SK-N-SH (cell line): Measurements from ENCODE around the gene CCDC188. TPM values are rescaled to one million over a fixed set of nuclear protein-coding genes. Genes with fewer than 3 reads are reported as not detected.

Experiments used
- CTCF ChIA-PET: fragments of 300-600, 350-600 bp; formaldehyde crosslinking; extraction: SDS; loops from one replicate; lab custom pipeline; 2021; lab: Yijun Ruan, JAX
- POLR2A ChIA-PET: fragments of 350-600 bp; sonication (Branson Sonifier 250); formaldehyde crosslinking; extraction: SDS; loops from one replicate; lab custom pipeline; 2020; ENCODE audit warnings: antibody characterized with exemption, inconsistent platforms; lab: Yijun Ruan, JAX
- DNase-seq: peaks from one replicate; pipeline ENCODE4 v3.0.0; 2012
- H2AFZ ChIP-seq: fragments of 200-600 bp; sonication (generic); 2 replicates; pipeline ENCODE4 v1.8.1; 2016; ENCODE audit warnings: antibody characterized with exemption, mild to moderate bottlenecking, low read depth
- H3F3A ChIP-seq: fragments of 200-600 bp; sonication (generic); replicated peaks from 2 replicates; pipeline ENCODE3; 2016; ENCODE audit warnings: antibody characterized with exemption, mild to moderate bottlenecking; ENCODE audit not compliant: insufficient read depth
- H3K27ac ChIP-seq, 2 experiments: fragments of 200-500 bp in 1 of 2; fragments of 200-600 bp in 1 of 2; sonication (Bioruptor generic) in 1 of 2; sonication (generic), shearing (Covaris generic) in 1 of 2; 2 replicates each; pipeline versions ENCODE4 v1.5.1 to v1.6.1; 2014 to 2016; ENCODE audit warnings: low read depth in 2 of 2, inconsistent platforms in 1 of 2, low read length in 1 of 2, mild to moderate bottlenecking in 1 of 2, mixed read lengths in 1 of 2
- H3K27me3 ChIP-seq: fragments of 200-600 bp; sonication (generic), shearing (Covaris generic); 2 replicates; pipeline ENCODE4 v1.6.1; 2016; ENCODE audit warnings: mixed run types; ENCODE audit not compliant: insufficient read depth
- H3K36me3 ChIP-seq, 2 experiments: fragments of 200-500 bp in 1 of 2; fragments of 200-600 bp in 1 of 2; sonication (Bioruptor generic) in 1 of 2; sonication (generic) in 1 of 2; replicated peaks in 1 of 2; 2 replicates each; pipeline versions ENCODE3 to v1.5.1; 2014 to 2016; ENCODE audit warnings: low read length in 1 of 2, mild to moderate bottlenecking in 1 of 2; ENCODE audit not compliant: insufficient read depth in 2 of 2, control insufficient read depth in 1 of 2
- H3K4me1 ChIP-seq, 2 experiments: fragments of 200-500 bp in 1 of 2; fragments of 200-600 bp in 1 of 2; sonication (Bioruptor generic) in 1 of 2; sonication (generic), shearing (Covaris generic) in 1 of 2; 2 replicates each; pipeline versions ENCODE4 v1.5.1 to v1.6.1; 2014 to 2016; ENCODE audit warnings: low read depth in 1 of 2, low read length in 1 of 2, mixed run types in 1 of 2; ENCODE audit not compliant: insufficient read depth in 2 of 2, control insufficient read depth in 1 of 2
- H3K4me2 ChIP-seq: fragments of 200-600 bp; sonication (generic), shearing (Covaris generic); 2 replicates; pipeline ENCODE4 v1.6.1; 2017; ENCODE audit warnings: mixed run types
- H3K4me3 ChIP-seq, 2 experiments: fragments of 200-500 bp in 1 of 2; fragments of 200-600 bp in 1 of 2; sonication (Bioruptor generic) in 1 of 2; sonication (generic), shearing (Covaris generic) in 1 of 2; 2 replicates each; pipeline versions ENCODE4 v1.5.1 to v1.8.1; 2014 to 2016; ENCODE audit warnings: low read depth in 2 of 2, inconsistent platforms in 1 of 2, low read length in 1 of 2, mild to moderate bottlenecking in 1 of 2, mixed read lengths in 1 of 2, moderate library complexity in 1 of 2
- H3K79me2 ChIP-seq: fragments of 200-600 bp; sonication (generic); 2 replicates; pipeline ENCODE4 v1.8.1; 2017; ENCODE audit warnings: mild to moderate bottlenecking; ENCODE audit not compliant: insufficient read depth
- H3K9ac ChIP-seq: fragments of 200-600 bp; sonication (generic); 2 replicates; pipeline ENCODE4 v1.6.1; 2017; ENCODE audit warnings: mixed run types
- H3K9me2 ChIP-seq: fragments of 200-600 bp; sonication (generic); 2 replicates; pipeline ENCODE4 v1.6.1; 2017; ENCODE audit warnings: mixed run types
- H3K9me3 ChIP-seq: fragments of 200-600 bp; sonication (generic); 2 replicates; pipeline ENCODE4 v1.6.1; 2017; ENCODE audit warnings: mixed run types, mild to moderate bottlenecking, moderate library complexity
- H4K20me1 ChIP-seq: fragments of 200-600 bp; sonication (generic); 2 replicates; pipeline ENCODE4 v1.6.1; 2017; ENCODE audit warnings: mild to moderate bottlenecking, mixed run types; ENCODE audit not compliant: insufficient read depth
- CHD2 ChIP-seq: fragments of 150-350 bp; IDR thresholded peaks from 2 replicates; pipeline ENCODE4 v1.6.1; 2018; ENCODE audit warnings: low read length; ENCODE audit not compliant: partially characterized antibody
- EP300 ChIP-seq, 2 experiments: IDR thresholded peaks; 2 replicates each; pipeline versions ENCODE4 v1.4.0 to v1.6.1; 2012; ENCODE audit warnings: borderline replicate concordance in 1 of 2, low read depth in 1 of 2, low read length in 1 of 2
- EZH2phosphoT487 ChIP-seq: fragments of 200-600 bp; sonication (generic); IDR thresholded peaks from 2 replicates; pipeline ENCODE4 v1.6.1; 2017; ENCODE audit warnings: low read depth, mixed run types, mild to moderate bottlenecking, antibody characterized with exemption, moderate library complexity, borderline replicate concordance
- FOSL2 ChIP-seq: IDR thresholded peaks from 2 replicates; pipeline ENCODE4 v1.4.0; 2012; ENCODE audit warnings: low read depth, mild to moderate bottlenecking, moderate library complexity, borderline replicate concordance
- FOXJ3 ChIP-seq: sonication (generic); formaldehyde crosslinking; IDR thresholded peaks from 2 replicates; pipeline ENCODE4 v1.5.1; 2020; ENCODE audit warnings: mild to moderate bottlenecking, missing genetic modification reagents
- GABPA ChIP-seq: IDR thresholded peaks from 2 replicates; pipeline ENCODE4 v1.4.0; 2012; ENCODE audit warnings: low read depth, mild to moderate bottlenecking
- GATA2 ChIP-seq: sonication (generic); formaldehyde crosslinking; IDR thresholded peaks from 2 replicates; pipeline ENCODE4 v1.5.0; 2020; ENCODE audit warnings: mild to moderate bottlenecking, missing genetic modification reagents
- JUND ChIP-seq: IDR thresholded peaks from 2 replicates; pipeline ENCODE4 v1.4.0; 2012
- MAX ChIP-seq: IDR thresholded peaks from 2 replicates; pipeline ENCODE4 v1.4.0; 2012; ENCODE audit warnings: low read depth
- MXI1 ChIP-seq: IDR thresholded peaks from 2 replicates; pipeline ENCODE4 v1.6.1; 2012; ENCODE audit warnings: mild to moderate bottlenecking, low read depth, low read length, improper control_type of control experiment
- NRF1 ChIP-seq: IDR thresholded peaks from 2 replicates; pipeline ENCODE4 v1.6.1; 2012; ENCODE audit warnings: low read depth, mild to moderate bottlenecking, low read length
- RAD21 ChIP-seq: IDR thresholded peaks from 2 replicates; pipeline ENCODE4 v1.6.1; 2012; ENCODE audit warnings: mild to moderate bottlenecking, low read length
- SMC3 ChIP-seq: IDR thresholded peaks from 2 replicates; pipeline ENCODE4 v1.6.1; 2012; ENCODE audit warnings: low read depth, low read length, improper control_type of control experiment
- YY1 ChIP-seq: IDR thresholded peaks from 2 replicates; pipeline ENCODE4 v1.4.0; 2012; ENCODE audit warnings: low read depth, mild to moderate bottlenecking
- WGBS: methylation state at CpG from one replicate; pipeline ENCODE4 v1.1.6; 2017; ENCODE audit warnings: low lambda C conversion rate; 5-methylcytosine and 5-hydroxymethylcytosine counted together
- polyA plus RNA-seq, 3 experiments: library from polyadenylated mRNA; depleted of rRNA; stranded (reverse); fragments of >200 nt; gene quantifications; 2 replicates each; pipeline ENCODE4 v1.2.3, GENCODE V29; 2012
- TF ChIP-seq, protein P1 (sequence below): fragments of 150-350 bp; IDR thresholded peaks from 2 replicates; pipeline ENCODE4 v1.6.1; 2016; ENCODE audit warnings: mild to moderate bottlenecking, low read depth, low read length
- TF ChIP-seq, protein P2 (sequence below): fragments of 150-350 bp; IDR thresholded peaks from 2 replicates; pipeline ENCODE4 v1.6.1; 2017; ENCODE audit warnings: antibody characterized with exemption, low read length, low read depth, borderline replicate concordance
- TF ChIP-seq, protein P3 (sequence below): IDR thresholded peaks from 2 replicates; pipeline ENCODE4 v1.4.0; 2012; ENCODE audit warnings: low read depth, borderline replicate concordance

The CCDC188 gene
- polyA plus RNA-seq, 1 of the 3 experiments (the other 2 are of a cell fraction), result 21.1 TPM

DNA sequence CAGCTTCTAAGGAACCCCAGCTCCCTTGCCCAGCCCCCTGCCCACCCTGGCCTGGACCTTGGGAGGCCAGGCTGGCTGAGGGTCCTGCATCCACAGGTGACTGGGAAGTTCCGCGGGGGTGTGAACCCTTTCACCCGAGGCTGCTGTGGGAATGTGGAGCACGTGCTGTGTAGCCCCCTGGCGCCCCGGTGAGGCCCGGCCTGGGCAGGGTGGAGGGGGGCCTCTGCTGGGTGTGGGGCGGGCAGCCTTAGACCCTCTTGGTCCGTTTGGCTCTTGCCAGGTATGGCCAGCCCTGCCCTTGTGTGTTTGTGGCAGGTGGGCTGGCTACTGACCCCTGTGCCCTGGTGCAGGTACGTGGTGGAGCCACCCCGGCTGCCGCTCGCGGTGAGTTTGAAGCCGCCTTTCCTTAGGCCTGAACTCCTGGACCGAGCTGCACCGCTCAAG lies 10.3 kb downstream of the CCDC188 start (continued):
- TF ChIP-seq MAX, result no peak
- TF ChIP-seq SMC3, result no peak
- no peak for TF ChIP-seq JUND

- Histone ChIP-seq H3K4me3 (no peak overlapping the region), H3K9me2 (no peaks in the 10 kb centered on the region), H2AFZ (no peak overlapping the region), H3K4me2 (no peak overlapping the region), H3K27ac (no peak overlapping the region), H3K36me3 (peaks cover 0 to 14% of the 10 kb centered on the region in 2 experiments), H3K27me3 (no peaks in the 10 kb centered on the region), H3F3A (no peaks in the 10 kb centered on the region), H3K4me1 (peaks cover 0 to 36% of the 10 kb centered on the region in 2 experiments; a peak in 1 of 4 replicates), H3K9ac (no peak overlapping the region), H4K20me1 (peaks cover 50% of the 10 kb centered on the region), H3K79me2 (peaks cover 42% of the 10 kb centered on the region), H3K9me3 (no peaks in the 10 kb centered on the region)
- TF ChIP-seq, protein P1, sequence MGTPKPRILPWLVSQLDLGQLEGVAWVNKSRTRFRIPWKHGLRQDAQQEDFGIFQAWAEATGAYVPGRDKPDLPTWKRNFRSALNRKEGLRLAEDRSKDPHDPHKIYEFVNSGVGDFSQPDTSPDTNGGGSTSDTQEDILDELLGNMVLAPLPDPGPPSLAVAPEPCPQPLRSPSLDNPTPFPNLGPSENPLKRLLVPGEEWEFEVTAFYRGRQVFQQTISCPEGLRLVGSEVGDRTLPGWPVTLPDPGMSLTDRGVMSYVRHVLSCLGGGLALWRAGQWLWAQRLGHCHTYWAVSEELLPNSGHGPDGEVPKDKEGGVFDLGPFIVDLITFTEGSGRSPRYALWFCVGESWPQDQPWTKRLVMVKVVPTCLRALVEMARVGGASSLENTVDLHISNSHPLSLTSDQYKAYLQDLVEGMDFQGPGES, result no peak
- TF ChIP-seq FOSL2 (no peak), GABPA (no peak), NRF1 (no peak), EZH2phosphoT487 (no peak), RAD21 (no peak)
- WGBS, result 87% methylated on average over 4 of the region's 11 CpGs
- ChIA-PET CTCF (interaction anchor here (0.8 kb wide), 1 partner anchor 127 kb away, joined by 3 read pairs; no protein-coding TSS in a partner anchor), POLR2A (no interaction called here)
- DNase-seq, result no peak
Measured at GRCh38 chr22:20140107-20140445, 10.8 kb downstream of the CCDC188 start.

GRCh38 chr22:20139391-20140106 lies 11.3 kb downstream of the CCDC188 start:
- CTCF ChIA-PET, result interaction anchor here (0.8 to 1.8 kb wide), 4 partner anchors 16 to 147 kb away, joined by 3 to 5 read pairs (median 4); no protein-coding TSS in a partner anchor
- no peak overlapping the region for H3K4me2 ChIP-seq
- H3K27me3 ChIP-seq, result no peaks in the 10 kb centered on the region
- no peak overlapping the region for H3K9ac ChIP-seq
- 97% methylated on average over 31 of the region's 36 CpGs for WGBS
- no peak overlapping the region for H3K4me3 ChIP-seq
- no peak for DNase-seq
- peaks cover 48% of the 10 kb centered on the region for H3K79me2 ChIP-seq
- no peaks in the 10 kb centered on the region for H3K9me3 ChIP-seq
- H2AFZ ChIP-seq, result no peak overlapping the region
- H3K27ac ChIP-seq, result no peak overlapping the region
- H3K4me1 ChIP-seq, result peaks cover 0 to 41% of the 10 kb centered on the region in 2 experiments; a peak in 1 of 4 replicates
- no peaks in the 10 kb centered on the region for H3F3A ChIP-seq
- peaks cover 0 to 12% of the 10 kb centered on the region in 2 experiments for H3K36me3 ChIP-seq
- POLR2A ChIA-PET, result interaction anchor here (0.9 kb wide), 1 partner anchor 8 kb away, joined by 3 read pairs; the partner anchor contains the start of gene ZDHHC8
- H4K20me1 ChIP-seq, result peaks cover 55% of the 10 kb centered on the region
- no peaks in the 10 kb centered on the region for H3K9me2 ChIP-seq
- TF ChIP-seq, protein P2, sequence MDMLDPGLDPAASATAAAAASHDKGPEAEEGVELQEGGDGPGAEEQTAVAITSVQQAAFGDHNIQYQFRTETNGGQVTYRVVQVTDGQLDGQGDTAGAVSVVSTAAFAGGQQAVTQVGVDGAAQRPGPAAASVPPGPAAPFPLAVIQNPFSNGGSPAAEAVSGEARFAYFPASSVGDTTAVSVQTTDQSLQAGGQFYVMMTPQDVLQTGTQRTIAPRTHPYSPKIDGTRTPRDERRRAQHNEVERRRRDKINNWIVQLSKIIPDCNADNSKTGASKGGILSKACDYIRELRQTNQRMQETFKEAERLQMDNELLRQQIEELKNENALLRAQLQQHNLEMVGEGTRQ, result no peak
- TF ChIP-seq MXI1 (no peak), RAD21 (no peak), CHD2 (no peak), FOSL2 (no peak), FOXJ3 (CRISPR knock-in tag) (no peak), YY1 (no peak), EP300 (IDR thresholded peaks at IDR 0.05; ENCODE audit: borderline replicate concordance in 1 of 2, low read depth in 1 of 2, low read length in 1 of 2) (no peak), GATA2 (CRISPR knock-in tag) (no peak)
- TF ChIP-seq, protein P3, sequence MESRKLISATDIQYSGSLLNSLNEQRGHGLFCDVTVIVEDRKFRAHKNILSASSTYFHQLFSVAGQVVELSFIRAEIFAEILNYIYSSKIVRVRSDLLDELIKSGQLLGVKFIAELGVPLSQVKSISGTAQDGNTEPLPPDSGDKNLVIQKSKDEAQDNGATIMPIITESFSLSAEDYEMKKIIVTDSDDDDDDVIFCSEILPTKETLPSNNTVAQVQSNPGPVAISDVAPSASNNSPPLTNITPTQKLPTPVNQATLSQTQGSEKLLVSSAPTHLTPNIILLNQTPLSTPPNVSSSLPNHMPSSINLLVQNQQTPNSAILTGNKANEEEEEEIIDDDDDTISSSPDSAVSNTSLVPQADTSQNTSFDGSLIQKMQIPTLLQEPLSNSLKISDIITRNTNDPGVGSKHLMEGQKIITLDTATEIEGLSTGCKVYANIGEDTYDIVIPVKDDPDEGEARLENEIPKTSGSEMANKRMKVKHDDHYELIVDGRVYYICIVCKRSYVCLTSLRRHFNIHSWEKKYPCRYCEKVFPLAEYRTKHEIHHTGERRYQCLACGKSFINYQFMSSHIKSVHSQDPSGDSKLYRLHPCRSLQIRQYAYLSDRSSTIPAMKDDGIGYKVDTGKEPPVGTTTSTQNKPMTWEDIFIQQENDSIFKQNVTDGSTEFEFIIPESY, result no peak
- TF ChIP-seq, protein P1, result no peak
